HG02938 (cell line): ENCODE data around the gene GLRX2.
A peak's percentile ranks its signal among the peaks of the same experiment; 100 is the strongest.
"Not testable (repeated sequence)": the region's sequence is repeated elsewhere in the genome, so short reads cannot be mapped to it uniquely, and the experiment has no call there.

Experiments used
- ATAC-seq: cut with Tn5 transposase; IDR thresholded peaks from one replicate; pipeline ENCODE4 v1.9.1; 2021; ENCODE audit warnings: mild to moderate bottlenecking, moderate library complexity; ENCODE audit not compliant: unreplicated experiment

The GLRX2 gene

GRCh38 chr1:193068013-193068412 lies 37.2 kb downstream of the GLRX2 start:
- no peak for ATAC-seq

- no peak for ATAC-seq
Measured at GRCh38 chr1:193066606-193067005, 38.6 kb downstream of the GLRX2 start.

- ATAC-seq, result no peak
Measured at GRCh38 chr1:193065954-193066353, 39.3 kb downstream of the GLRX2 start.

- no peak for ATAC-seq
Measured at GRCh38 chr1:193062698-193063463, 42.3 kb downstream of the GLRX2 start.

- ATAC-seq, result no peak
Measured at GRCh38 chr1:193060938-193061337, 44.3 kb downstream of the GLRX2 start.

GRCh38 chr1:193060406-193060805 lies 44.8 kb downstream of the GLRX2 start:
- no peak for ATAC-seq

- ATAC-seq, result no peak
Measured at GRCh38 chr1:193060115-193060403, 45.2 kb downstream of the GLRX2 start.

GRCh38 chr1:193059282-193060114 lies 45.7 kb downstream of the GLRX2 start, which contains the start of the genes RO60 and UCHL5:
TSS of gene RO60 (plus strand) at chr1:193059612. CDS start at chr1:193069055, 9,443 bp downstream.
TSS of gene UCHL5 (minus strand) at chr1:193059360. CDS start at chr1:193059260, 100 bp downstream.
- ATAC-seq, result peak; percentile 91

GRCh38 chr1:193058529-193059281 lies 46.5 kb downstream of the GLRX2 start:
- ATAC-seq, result peak; percentile 46

- ATAC-seq, result no peak
Measured at GRCh38 chr1:193054169-193054675, 51.0 kb downstream of the GLRX2 start.

GRCh38 chr1:193048913-193049312 lies 56.3 kb downstream of the GLRX2 start:
- ATAC-seq, result not testable (repeated sequence)
